ENCODE results near the gene FCGR3B. TPM values are rescaled to one million over a fixed set of nuclear protein-coding genes. Genes with fewer than 3 reads are reported as not detected.

Gene FCGR3B
- total RNA-seq (2021) (not detected in 2 replicates), Bru-seq, nascent RNA (not detected), BruChase-seq, experiment 1, labeled RNA remaining after a 2-hour chase (not detected), BruChase-seq, experiment 2, labeled RNA remaining after a 6-hour chase (not detected)
- long read RNA-seq = 0 reads

DNA sequence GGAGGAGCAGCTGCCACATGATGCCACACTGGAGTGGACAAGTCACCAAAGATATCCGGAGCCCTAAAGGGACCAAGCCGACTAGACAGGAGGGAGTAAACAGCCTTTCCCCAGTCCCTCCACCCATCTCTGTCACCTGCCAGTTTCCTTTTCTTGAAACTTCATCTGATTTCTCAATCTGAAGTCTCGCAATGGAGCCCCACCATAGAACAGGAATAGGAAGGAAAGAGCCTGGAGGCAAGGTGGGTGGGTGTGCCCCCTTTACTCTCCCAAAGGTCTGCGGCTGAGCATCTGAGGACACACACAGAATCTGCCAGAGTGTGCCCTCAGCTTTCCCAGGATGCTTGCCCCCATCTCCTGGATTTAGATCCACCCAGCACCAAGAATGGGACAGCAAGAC lies at the start of gene FCGR3B:
FCGR3B (minus strand) TSS at position 101 of the 400 bp plus-strand sequence; CDS start at position 19, 82 bp downstream.
- no peaks in the 10 kb centered on the region for H3K27me3 ChIP-seq (replicated peaks; ENCODE audit: insufficient read depth, low read depth, low read length, poor library complexity)
- H3K27ac ChIP-seq (ENCODE audit: low read depth, low read length, poor library complexity, severe bottlenecking) = no peak within 1 kb of the TSS
- TF ChIP-seq, protein P1, sequence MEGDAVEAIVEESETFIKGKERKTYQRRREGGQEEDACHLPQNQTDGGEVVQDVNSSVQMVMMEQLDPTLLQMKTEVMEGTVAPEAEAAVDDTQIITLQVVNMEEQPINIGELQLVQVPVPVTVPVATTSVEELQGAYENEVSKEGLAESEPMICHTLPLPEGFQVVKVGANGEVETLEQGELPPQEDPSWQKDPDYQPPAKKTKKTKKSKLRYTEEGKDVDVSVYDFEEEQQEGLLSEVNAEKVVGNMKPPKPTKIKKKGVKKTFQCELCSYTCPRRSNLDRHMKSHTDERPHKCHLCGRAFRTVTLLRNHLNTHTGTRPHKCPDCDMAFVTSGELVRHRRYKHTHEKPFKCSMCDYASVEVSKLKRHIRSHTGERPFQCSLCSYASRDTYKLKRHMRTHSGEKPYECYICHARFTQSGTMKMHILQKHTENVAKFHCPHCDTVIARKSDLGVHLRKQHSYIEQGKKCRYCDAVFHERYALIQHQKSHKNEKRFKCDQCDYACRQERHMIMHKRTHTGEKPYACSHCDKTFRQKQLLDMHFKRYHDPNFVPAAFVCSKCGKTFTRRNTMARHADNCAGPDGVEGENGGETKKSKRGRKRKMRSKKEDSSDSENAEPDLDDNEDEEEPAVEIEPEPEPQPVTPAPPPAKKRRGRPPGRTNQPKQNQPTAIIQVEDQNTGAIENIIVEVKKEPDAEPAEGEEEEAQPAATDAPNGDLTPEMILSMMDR (conservative IDR thresholded peaks at IDR 0.05; ENCODE audit: low read depth, low read length) = no peak
- TF ChIP-seq EZH2 (IDR thresholded peaks at IDR 0.05; ENCODE audit: borderline replicate concordance, low read depth, low read length, poor library complexity, severe bottlenecking) = no peak
- H3K4me1 ChIP-seq (ENCODE audit: insufficient read depth, low read length, poor library complexity, severe bottlenecking) = no peaks in the 10 kb centered on the region
- intact Hi-C loops (cut with micrococcal nuclease; ENCODE audit: unreplicated experiment) = no loop called here
- BruUV-seq (replicated peaks) = no TSS peak
- POLR2A ChIA-PET (ENCODE audit: low non-redundant PET) = no interaction called here
- no peaks in the 10 kb centered on the region for H3K36me3 ChIP-seq (ENCODE audit: insufficient read depth, low read length, poor library complexity, severe bottlenecking)
- no peak within 1 kb of the TSS for H3K4me3 ChIP-seq (ENCODE audit: low read depth, low read length, poor library complexity, severe bottlenecking)
- no peaks in the 10 kb centered on the region for H3K9me3 ChIP-seq (ENCODE audit: low read depth, low read length, poor library complexity, severe bottlenecking)
- CTCF ChIA-PET = no interaction called here
- DNase-seq (ENCODE audit: low spot score) = no peak

DNA sequence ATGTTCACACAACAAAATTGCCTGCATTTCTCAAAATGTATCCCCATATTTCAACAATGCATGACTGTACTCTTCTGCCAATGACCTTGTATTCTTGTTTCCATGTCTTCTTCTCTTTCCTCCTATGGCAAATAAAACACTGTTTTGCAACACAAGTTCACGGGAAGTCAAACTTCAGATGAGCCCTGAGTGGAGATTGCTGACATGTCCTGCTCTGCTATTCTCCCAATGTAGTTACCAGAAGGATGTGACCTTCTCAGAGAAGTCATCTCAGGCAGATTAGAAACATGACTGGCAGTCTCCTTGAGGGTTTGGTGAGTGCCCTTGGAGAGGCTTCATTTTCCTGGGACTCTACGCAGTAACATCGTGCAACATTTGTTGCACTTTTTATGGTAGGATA lies 47.5 kb upstream of the FCGR3B start:
- Histone ChIP-seq H3K27me3 (replicated peaks; ENCODE audit: insufficient read depth, low read depth, low read length, poor library complexity) (peaks cover 16% of the 10 kb centered on the region), H3K27ac (ENCODE audit: low read depth, low read length, poor library complexity, severe bottlenecking) (no peak overlapping the region), H3K36me3 (ENCODE audit: insufficient read depth, low read length, poor library complexity, severe bottlenecking) (no peaks in the 10 kb centered on the region), H3K4me1 (ENCODE audit: insufficient read depth, low read length, poor library complexity, severe bottlenecking) (no peaks in the 10 kb centered on the region), H3K4me3 (ENCODE audit: low read depth, low read length, poor library complexity, severe bottlenecking) (no peak overlapping the region), H3K9me3 (ENCODE audit: low read depth, low read length, poor library complexity, severe bottlenecking) (no peaks in the 10 kb centered on the region)
- ChIA-PET POLR2A (ENCODE audit: low non-redundant PET) (no interaction called here), CTCF (no interaction called here)
- DNase-seq (ENCODE audit: low spot score) = no peak
- TF ChIP-seq, protein P1 (conservative IDR thresholded peaks at IDR 0.05; ENCODE audit: low read depth, low read length) = no peak
- TF ChIP-seq EZH2 (IDR thresholded peaks at IDR 0.05; ENCODE audit: borderline replicate concordance, low read depth, low read length, poor library complexity, severe bottlenecking) = no peak
- no TSS peak for BruUV-seq (replicated peaks)
- intact Hi-C loops (cut with micrococcal nuclease; ENCODE audit: unreplicated experiment) = no loop called here

DNA sequence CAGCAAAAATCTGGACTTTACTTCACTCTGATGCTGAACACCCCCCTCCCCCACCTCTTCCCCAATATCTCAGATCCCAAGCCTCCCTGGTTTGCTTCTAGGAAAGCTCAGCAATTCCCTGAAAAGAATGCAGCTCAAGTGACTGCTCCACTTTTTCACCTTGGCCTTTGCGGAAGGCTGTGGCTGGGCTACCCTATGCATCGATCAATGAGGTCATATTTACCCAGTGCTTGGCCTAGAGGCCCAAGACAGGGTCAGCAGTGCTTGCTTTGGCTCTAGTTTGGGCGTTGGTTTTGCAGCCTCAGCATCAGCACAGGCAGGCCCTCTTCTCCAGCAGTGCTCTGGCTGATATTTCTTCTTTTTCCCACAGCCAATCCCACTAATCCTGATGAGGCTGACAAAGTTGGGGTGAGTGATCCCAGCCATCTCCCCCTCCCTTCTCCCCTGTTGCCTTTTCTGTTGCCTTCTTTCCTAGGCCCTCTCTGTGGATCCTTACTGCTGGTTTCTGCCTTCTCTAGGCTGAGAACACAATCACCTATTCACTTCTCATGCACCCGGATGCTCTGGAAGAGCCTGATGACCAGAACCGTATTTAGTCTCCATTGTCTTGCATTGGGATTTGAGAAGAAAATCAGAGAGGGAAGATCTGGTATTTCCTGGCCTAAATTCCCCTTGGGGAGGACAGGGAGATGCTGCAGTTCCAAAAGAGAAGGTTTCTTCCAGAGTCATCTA lies 46.1 kb upstream of the FCGR3B start:
- intact Hi-C loops (cut with micrococcal nuclease; ENCODE audit: unreplicated experiment) = no loop called here
- no TSS peak for BruUV-seq (replicated peaks)
- no peaks in the 10 kb centered on the region for H3K4me1 ChIP-seq (ENCODE audit: insufficient read depth, low read length, poor library complexity, severe bottlenecking)
- no peaks in the 10 kb centered on the region for H3K36me3 ChIP-seq (ENCODE audit: insufficient read depth, low read length, poor library complexity, severe bottlenecking)
- ChIA-PET CTCF (no interaction called here), POLR2A (ENCODE audit: low non-redundant PET) (no interaction called here)
- H3K4me3 ChIP-seq (ENCODE audit: low read depth, low read length, poor library complexity, severe bottlenecking) = no peak overlapping the region
- no peak for DNase-seq (ENCODE audit: low spot score)
- peaks cover 7% of the 10 kb centered on the region for H3K27me3 ChIP-seq (replicated peaks; ENCODE audit: insufficient read depth, low read depth, low read length, poor library complexity)
- no peak overlapping the region for H3K27ac ChIP-seq (ENCODE audit: low read depth, low read length, poor library complexity, severe bottlenecking)
- TF ChIP-seq, protein P1 (conservative IDR thresholded peaks at IDR 0.05; ENCODE audit: low read depth, low read length) = no peak
- TF ChIP-seq EZH2 (IDR thresholded peaks at IDR 0.05; ENCODE audit: borderline replicate concordance, low read depth, low read length, poor library complexity, severe bottlenecking) = no peak
- H3K9me3 ChIP-seq (ENCODE audit: low read depth, low read length, poor library complexity, severe bottlenecking) = no peaks in the 10 kb centered on the region
